Kidney epithelial cell (primary cell): Measurements from ENCODE around the gene TMEM184C. TPM values are rescaled to one million over a fixed set of nuclear protein-coding genes. Genes with fewer than 3 reads are reported as not detected.
A peak's percentile ranks its signal among the peaks of the same experiment; 100 is the strongest.

Source experiments
- DNase-seq: peaks from one replicate; pipeline ENCODE4 v3.0.0-alpha.2; 2010; ENCODE audit warnings: low read depth
- H3K27me3 ChIP-seq: 2 replicates; pipeline ENCODE4 v1.6.0; 2011; ENCODE audit warnings: low read length; ENCODE audit not compliant: control insufficient read depth, insufficient read depth
- H3K36me3 ChIP-seq: 2 replicates; pipeline ENCODE4 v1.5.1; 2011; ENCODE audit warnings: low read length; ENCODE audit not compliant: control insufficient read depth, insufficient read depth
- H3K4me3 ChIP-seq: 2 replicates; pipeline ENCODE4 v1.5.1; 2011; ENCODE audit warnings: low read depth, mild to moderate bottlenecking, control low read depth, low read length
- CTCF ChIP-seq: IDR thresholded peaks from 2 replicates; pipeline ENCODE4 v1.5.1; 2011; ENCODE audit warnings: mild to moderate bottlenecking, moderate library complexity, low read length, control low read depth, inconsistent platforms; ENCODE audit not compliant: insufficient read depth, poor library complexity, severe bottlenecking
- total RNA-seq: library from RNA; depleted of rRNA; stranded (reverse); fragments of >200 nt; gene quantifications from 2 replicates; pipeline ENCODE4 v1.2.3, GENCODE V29; 2015

TMEM184C gene
- total RNA-seq, 1 donor from 2014 or later = 37.6 TPM

GRCh38 chr4:147586032-147586431, 31.2 kb upstream of the TMEM184C start:
- H3K27me3 ChIP-seq = no peaks in the 10 kb centered on the region
- no peak for DNase-seq
- TF ChIP-seq CTCF = no peak
- H3K36me3 ChIP-seq = no peaks in the 10 kb centered on the region
- H3K4me3 ChIP-seq = no peak overlapping the region

GRCh38 chr4:147586637-147587036, 30.6 kb upstream of the TMEM184C start:
- Histone ChIP-seq H3K27me3 (no peaks in the 10 kb centered on the region), H3K4me3 (no peak overlapping the region), H3K36me3 (no peaks in the 10 kb centered on the region)
- DNase-seq = no peak
- no peak for TF ChIP-seq CTCF

GRCh38 chr4:147587041-147587440, 30.2 kb upstream of the TMEM184C start:
- H3K36me3 ChIP-seq = no peaks in the 10 kb centered on the region
- no peak for TF ChIP-seq CTCF
- no peak overlapping the region for H3K4me3 ChIP-seq
- DNase-seq = no peak
- no peaks in the 10 kb centered on the region for H3K27me3 ChIP-seq

- no peaks in the 10 kb centered on the region for H3K36me3 ChIP-seq
- H3K4me3 ChIP-seq = no peak overlapping the region
- DNase-seq = no peak
- H3K27me3 ChIP-seq = no peaks in the 10 kb centered on the region
- TF ChIP-seq CTCF = no peak
Measured at GRCh38 chr4:147589586-147589985, 27.6 kb upstream of the TMEM184C start.

GRCh38 chr4:147590249-147590920, 26.8 kb upstream of the TMEM184C start:
- peak; percentile 76 for TF ChIP-seq CTCF
- Histone ChIP-seq H3K4me3 (no peak overlapping the region), H3K36me3 (no peaks in the 10 kb centered on the region), H3K27me3 (no peaks in the 10 kb centered on the region)
- no peak for DNase-seq

GRCh38 chr4:147591106-147591505, 26.1 kb upstream of the TMEM184C start:
- H3K27me3 ChIP-seq = no peaks in the 10 kb centered on the region
- H3K36me3 ChIP-seq = no peaks in the 10 kb centered on the region
- no peak overlapping the region for H3K4me3 ChIP-seq
- no peak for TF ChIP-seq CTCF
- no peak for DNase-seq
